Measurements from ENCODE around the gene JDP2.

The JDP2 gene

DNA sequence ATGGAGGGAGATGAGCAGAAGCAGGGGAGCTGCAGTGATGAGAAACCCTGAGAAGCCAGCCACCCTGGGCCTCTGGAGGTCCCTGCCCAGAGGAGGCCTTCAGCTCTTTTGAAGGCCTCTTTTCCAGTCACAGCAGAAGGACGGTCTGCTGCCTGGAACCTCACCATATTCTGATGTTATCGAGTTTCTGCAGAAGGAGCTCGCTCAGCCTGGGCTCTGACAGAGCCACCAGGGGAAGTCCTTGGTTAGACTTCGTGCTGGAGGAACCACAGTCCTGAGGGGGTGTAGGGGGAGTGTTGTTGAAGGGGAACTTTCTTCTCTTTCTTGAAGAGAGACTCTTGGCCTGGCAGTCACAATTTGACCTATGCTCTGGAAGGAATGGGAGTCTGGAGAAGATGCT lies 69.4 kb downstream of the JDP2 start:
- no peaks in the 10 kb centered on the region for H3K79me2 ChIP-seq (ENCODE audit: insufficient read depth, low read depth)
- no peak overlapping the region for H3K9ac ChIP-seq
- no peaks in the 10 kb centered on the region for H4K20me1 ChIP-seq (ENCODE audit: insufficient read depth)
- H3K27ac ChIP-seq = no peak overlapping the region
- no peak overlapping the region for H3K4me3 ChIP-seq (IDR thresholded peaks at IDR 0.05; ENCODE audit: insufficient read depth, low read depth, low read length)
- H3K4me1 ChIP-seq (ENCODE audit: low read depth, poor library complexity, severe bottlenecking) = peaks cover 24% of the 10 kb centered on the region
- H3K27me3 ChIP-seq (ENCODE audit: insufficient read depth, low read depth) = no peaks in the 10 kb centered on the region
- TF ChIP-seq, protein P1, sequence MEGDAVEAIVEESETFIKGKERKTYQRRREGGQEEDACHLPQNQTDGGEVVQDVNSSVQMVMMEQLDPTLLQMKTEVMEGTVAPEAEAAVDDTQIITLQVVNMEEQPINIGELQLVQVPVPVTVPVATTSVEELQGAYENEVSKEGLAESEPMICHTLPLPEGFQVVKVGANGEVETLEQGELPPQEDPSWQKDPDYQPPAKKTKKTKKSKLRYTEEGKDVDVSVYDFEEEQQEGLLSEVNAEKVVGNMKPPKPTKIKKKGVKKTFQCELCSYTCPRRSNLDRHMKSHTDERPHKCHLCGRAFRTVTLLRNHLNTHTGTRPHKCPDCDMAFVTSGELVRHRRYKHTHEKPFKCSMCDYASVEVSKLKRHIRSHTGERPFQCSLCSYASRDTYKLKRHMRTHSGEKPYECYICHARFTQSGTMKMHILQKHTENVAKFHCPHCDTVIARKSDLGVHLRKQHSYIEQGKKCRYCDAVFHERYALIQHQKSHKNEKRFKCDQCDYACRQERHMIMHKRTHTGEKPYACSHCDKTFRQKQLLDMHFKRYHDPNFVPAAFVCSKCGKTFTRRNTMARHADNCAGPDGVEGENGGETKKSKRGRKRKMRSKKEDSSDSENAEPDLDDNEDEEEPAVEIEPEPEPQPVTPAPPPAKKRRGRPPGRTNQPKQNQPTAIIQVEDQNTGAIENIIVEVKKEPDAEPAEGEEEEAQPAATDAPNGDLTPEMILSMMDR (conservative IDR thresholded peaks at IDR 0.05; ENCODE audit: low read depth, low read length) = no peak
- H3K36me3 ChIP-seq (ENCODE audit: insufficient read depth) = no peaks in the 10 kb centered on the region
- no peak overlapping the region for H2AFZ ChIP-seq (ENCODE audit: low read depth)
- H3K4me2 ChIP-seq = no peak overlapping the region

DNA sequence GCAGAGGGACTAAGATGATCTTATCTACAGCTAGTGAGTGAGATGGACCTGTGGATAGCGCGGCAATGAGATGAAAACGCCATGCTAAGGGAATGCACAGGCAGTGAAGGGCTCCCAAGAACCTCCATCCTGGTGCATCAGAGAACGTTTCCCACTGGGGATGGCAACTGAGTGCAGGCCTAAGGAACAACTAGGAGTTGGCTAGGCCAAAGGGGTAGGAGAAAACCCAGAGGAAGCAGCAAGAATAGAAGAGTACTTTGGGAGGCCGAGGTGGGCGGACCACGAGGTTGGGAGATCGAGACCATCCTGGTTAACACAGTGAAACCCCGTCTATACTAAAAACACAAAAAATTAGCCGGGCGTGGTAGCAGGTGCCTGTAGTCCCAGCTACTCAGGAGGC lies 69.9 kb downstream of the JDP2 start:
- Histone ChIP-seq H3K4me2 (no peak overlapping the region), H4K20me1 (ENCODE audit: insufficient read depth) (no peaks in the 10 kb centered on the region), H3K27me3 (ENCODE audit: insufficient read depth, low read depth) (no peaks in the 10 kb centered on the region), H3K4me3 (IDR thresholded peaks at IDR 0.05; ENCODE audit: insufficient read depth, low read depth, low read length) (no peak overlapping the region), H3K36me3 (ENCODE audit: insufficient read depth) (no peaks in the 10 kb centered on the region), H3K4me1 (ENCODE audit: low read depth, poor library complexity, severe bottlenecking) (peaks cover 24% of the 10 kb centered on the region), H3K27ac (no peak overlapping the region), H3K79me2 (ENCODE audit: insufficient read depth, low read depth) (no peaks in the 10 kb centered on the region), H3K9ac (no peak overlapping the region), H2AFZ (ENCODE audit: low read depth) (no peak overlapping the region)
- TF ChIP-seq, protein P1 (conservative IDR thresholded peaks at IDR 0.05; ENCODE audit: low read depth, low read length) = no peak

DNA sequence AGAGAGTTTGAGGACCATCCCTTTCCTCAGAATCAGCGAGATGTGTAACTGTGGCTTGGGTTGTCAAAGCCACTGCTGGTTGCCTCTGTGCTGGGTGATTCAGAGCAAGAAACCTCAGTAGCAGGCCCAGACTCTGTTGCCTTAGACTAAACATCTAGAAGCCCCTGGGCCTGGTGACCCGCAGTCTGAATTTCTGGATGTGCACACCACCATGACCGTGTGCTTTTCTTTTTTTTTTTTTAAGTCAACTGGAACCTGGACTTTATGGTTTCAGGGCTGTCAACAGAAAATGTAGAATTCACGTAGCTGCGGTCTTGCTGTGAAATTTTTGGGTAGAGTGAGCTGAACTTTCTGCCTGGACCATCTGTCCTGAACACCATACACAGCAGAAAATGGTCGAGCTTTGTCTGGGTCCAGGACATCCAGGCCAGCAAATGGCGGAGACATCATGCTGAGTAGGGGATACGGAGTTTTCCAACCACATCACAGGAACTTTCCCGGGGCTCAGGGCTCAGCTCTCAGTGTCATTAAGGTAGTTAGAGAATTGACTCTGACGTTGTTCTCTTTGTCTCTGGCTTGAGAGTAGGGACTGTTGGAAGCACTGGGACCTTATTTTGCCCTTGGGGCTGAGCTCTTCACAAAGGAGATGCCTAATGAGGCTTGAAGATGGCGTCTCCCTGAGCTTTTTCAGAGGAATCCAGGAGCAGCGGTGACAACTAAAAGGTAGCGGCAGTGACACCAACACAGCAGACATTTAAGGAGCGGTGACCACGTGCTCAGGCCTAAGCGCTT lies 71.5 kb downstream of the JDP2 start:
- no peaks in the 10 kb centered on the region for H3K27me3 ChIP-seq (ENCODE audit: insufficient read depth, low read depth)
- no peaks in the 10 kb centered on the region for H3K79me2 ChIP-seq (ENCODE audit: insufficient read depth, low read depth)
- H3K4me1 ChIP-seq (ENCODE audit: low read depth, poor library complexity, severe bottlenecking) = peaks cover 24% of the 10 kb centered on the region
- H3K4me3 ChIP-seq (IDR thresholded peaks at IDR 0.05; ENCODE audit: insufficient read depth, low read depth, low read length) = no peak overlapping the region
- no peak overlapping the region for H3K27ac ChIP-seq
- no peak overlapping the region for H3K9ac ChIP-seq
- TF ChIP-seq, protein P1 (conservative IDR thresholded peaks at IDR 0.05; ENCODE audit: low read depth, low read length) = no peak
- H2AFZ ChIP-seq (ENCODE audit: low read depth) = no peak overlapping the region
- H3K36me3 ChIP-seq (ENCODE audit: insufficient read depth) = no peaks in the 10 kb centered on the region
- no peaks in the 10 kb centered on the region for H4K20me1 ChIP-seq (ENCODE audit: insufficient read depth)
- no peak overlapping the region for H3K4me2 ChIP-seq

DNA sequence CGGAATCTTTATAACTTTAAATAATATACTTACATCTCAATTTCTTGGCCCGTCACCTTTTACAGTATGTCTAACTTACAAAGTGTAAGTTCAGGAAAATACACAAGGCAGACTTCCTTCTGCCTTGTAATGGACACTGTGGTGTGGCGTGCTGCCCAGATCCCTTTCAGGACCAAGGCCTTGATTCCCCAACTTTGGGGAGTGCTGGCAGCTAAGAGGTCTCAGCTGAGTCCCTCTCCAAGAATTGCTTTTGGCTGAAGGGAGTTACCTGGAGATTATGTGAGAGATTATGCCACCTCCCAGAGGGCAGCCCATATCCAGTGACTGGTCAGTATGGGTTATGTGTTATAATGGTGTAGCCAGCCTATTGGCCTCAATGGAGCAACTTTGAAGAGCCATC lies 73.3 kb downstream of the JDP2 start:
- Histone ChIP-seq H2AFZ (ENCODE audit: low read depth) (no peak overlapping the region), H4K20me1 (ENCODE audit: insufficient read depth) (no peaks in the 10 kb centered on the region), H3K36me3 (ENCODE audit: insufficient read depth) (no peaks in the 10 kb centered on the region), H3K4me1 (ENCODE audit: low read depth, poor library complexity, severe bottlenecking) (peaks cover 8% of the 10 kb centered on the region), H3K9ac (no peak overlapping the region), H3K27me3 (ENCODE audit: insufficient read depth, low read depth) (no peaks in the 10 kb centered on the region), H3K4me3 (IDR thresholded peaks at IDR 0.05; ENCODE audit: insufficient read depth, low read depth, low read length) (no peak overlapping the region), H3K79me2 (ENCODE audit: insufficient read depth, low read depth) (no peaks in the 10 kb centered on the region), H3K27ac (no peak overlapping the region), H3K4me2 (no peak overlapping the region)
- TF ChIP-seq, protein P1 (conservative IDR thresholded peaks at IDR 0.05; ENCODE audit: low read depth, low read length) = no peak

All from KMS-11 (cell line).